Cardiac muscle cell (in vitro differentiated cells and primary cell): ENCODE measurements around the gene GREM2. TPM values are rescaled to one million over a fixed set of nuclear protein-coding genes. Genes with fewer than 3 reads are reported as not detected.

Source experiments
- DNase-seq, 2 donors: peaks; one replicate each; pipeline versions ENCODE4 v3.0.0 to v3.0.0-alpha.2; 2010 to 2017; ENCODE audit warnings: low read depth in 1 of 2, low spot score in 1 of 2
- H3K27ac ChIP-seq: fragments of 200-600 bp; sonication (generic); 2 replicates; pipeline ENCODE4 v1.5.1; 2016
- H3K27me3 ChIP-seq: fragments of 200-600 bp; sonication (generic); 2 replicates; pipeline ENCODE4 v1.6.0; 2016; ENCODE audit warnings: control low read depth
- H3K36me3 ChIP-seq: fragments of 200-600 bp; sonication (generic); 2 replicates; pipeline ENCODE4 v1.5.1; 2016; ENCODE audit warnings: control low read depth
- H3K4me1 ChIP-seq: fragments of 200-600 bp; sonication (generic); 2 replicates; pipeline ENCODE4 v1.8.1; 2017; ENCODE audit warnings: low read depth, mild to moderate bottlenecking, mixed run types
- H3K4me3 ChIP-seq: fragments of 200-600 bp; sonication (generic); 2 replicates; pipeline ENCODE4 v1.5.1; 2016; ENCODE audit warnings: mild to moderate bottlenecking
- H3K9me3 ChIP-seq: fragments of 200-600 bp; sonication (generic); 2 replicates; pipeline ENCODE4 v1.5.1; 2017; ENCODE audit warnings: low read depth, mild to moderate bottlenecking, control low read depth
- polyA plus RNA-seq: library from polyadenylated mRNA; unstranded; fragments of >200 nt; fragmentation: Nextera tagmentation; extraction: Ambion mirVana; gene quantifications from 2 replicates; pipeline ENCODE4 v1.2.1, GENCODE V29; 2016
- total RNA-seq: library from RNA; depleted of rRNA; stranded (reverse); fragments of >200 nt; gene quantifications from 2 replicates; pipeline ENCODE4 v1.2.3, GENCODE V29; 2016
- TF ChIP-seq, protein P1 (sequence below): IDR thresholded peaks from 2 replicates; pipeline ENCODE4 v1.5.1; 2012; ENCODE audit warnings: low read depth, mild to moderate bottlenecking, low read length

GREM2 gene
- total and polyA plus RNA-seq, 2 experiments from 2014 or later: 10.5 to 17.2 TPM

DNA sequence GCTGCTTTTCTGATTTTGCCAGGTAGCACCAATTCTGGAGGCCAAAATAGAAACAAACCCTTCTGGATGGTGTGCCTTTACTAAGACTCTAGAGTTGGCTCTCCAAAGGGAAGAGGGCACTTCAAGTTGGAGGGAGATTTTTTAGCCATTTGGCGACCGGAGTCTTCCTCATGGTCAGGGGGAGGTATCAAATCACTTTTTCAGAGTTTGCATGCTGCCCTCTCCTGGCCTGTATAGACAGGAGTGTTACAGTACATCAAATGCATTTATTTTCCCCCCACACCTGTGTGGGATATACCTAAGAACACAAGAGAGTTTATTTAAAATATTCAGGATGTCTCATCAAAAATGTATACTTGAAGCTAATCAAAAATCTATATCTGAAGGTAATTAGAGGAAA is 3.2 kb downstream of the GREM2 start:
- H3K27ac ChIP-seq: no peak overlapping the region
- H3K4me1 ChIP-seq: peaks cover 28% of the 10 kb centered on the region
- TF ChIP-seq, protein P1, sequence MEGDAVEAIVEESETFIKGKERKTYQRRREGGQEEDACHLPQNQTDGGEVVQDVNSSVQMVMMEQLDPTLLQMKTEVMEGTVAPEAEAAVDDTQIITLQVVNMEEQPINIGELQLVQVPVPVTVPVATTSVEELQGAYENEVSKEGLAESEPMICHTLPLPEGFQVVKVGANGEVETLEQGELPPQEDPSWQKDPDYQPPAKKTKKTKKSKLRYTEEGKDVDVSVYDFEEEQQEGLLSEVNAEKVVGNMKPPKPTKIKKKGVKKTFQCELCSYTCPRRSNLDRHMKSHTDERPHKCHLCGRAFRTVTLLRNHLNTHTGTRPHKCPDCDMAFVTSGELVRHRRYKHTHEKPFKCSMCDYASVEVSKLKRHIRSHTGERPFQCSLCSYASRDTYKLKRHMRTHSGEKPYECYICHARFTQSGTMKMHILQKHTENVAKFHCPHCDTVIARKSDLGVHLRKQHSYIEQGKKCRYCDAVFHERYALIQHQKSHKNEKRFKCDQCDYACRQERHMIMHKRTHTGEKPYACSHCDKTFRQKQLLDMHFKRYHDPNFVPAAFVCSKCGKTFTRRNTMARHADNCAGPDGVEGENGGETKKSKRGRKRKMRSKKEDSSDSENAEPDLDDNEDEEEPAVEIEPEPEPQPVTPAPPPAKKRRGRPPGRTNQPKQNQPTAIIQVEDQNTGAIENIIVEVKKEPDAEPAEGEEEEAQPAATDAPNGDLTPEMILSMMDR: peak; percentile 20
- no peaks in the 10 kb centered on the region for H3K36me3 ChIP-seq
- peak in 1 of 2 donors; percentile 48 for DNase-seq
- H3K27me3 ChIP-seq: no peaks in the 10 kb centered on the region
- H3K9me3 ChIP-seq: no peaks in the 10 kb centered on the region
- H3K4me3 ChIP-seq: no peak overlapping the region

DNA sequence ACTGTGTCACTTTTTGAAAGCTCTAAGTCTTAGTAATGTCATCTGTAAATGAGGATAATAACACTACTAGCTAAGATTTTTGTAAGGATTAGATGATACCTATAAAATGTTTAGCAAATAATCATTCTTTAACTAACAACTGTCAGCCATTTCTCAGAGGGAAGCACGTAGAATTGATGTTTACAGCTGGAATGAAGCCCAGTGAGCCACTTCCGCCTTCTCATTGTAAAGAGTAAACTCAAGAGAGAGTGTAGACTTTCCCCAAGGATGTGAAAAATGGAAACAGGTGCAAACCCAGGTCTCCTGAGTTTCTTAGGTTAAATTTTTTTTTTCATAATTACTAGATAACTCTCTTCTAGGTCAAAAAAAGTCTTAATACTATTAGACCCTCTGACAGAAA is 4.9 kb downstream of the GREM2 start:
- Histone ChIP-seq H3K4me1 (peaks cover 28% of the 10 kb centered on the region), H3K4me3 (no peak overlapping the region), H3K27ac (no peak overlapping the region), H3K9me3 (no peaks in the 10 kb centered on the region), H3K36me3 (no peaks in the 10 kb centered on the region), H3K27me3 (no peaks in the 10 kb centered on the region)
- TF ChIP-seq, protein P1: no peak
- no peak for DNase-seq

DNA sequence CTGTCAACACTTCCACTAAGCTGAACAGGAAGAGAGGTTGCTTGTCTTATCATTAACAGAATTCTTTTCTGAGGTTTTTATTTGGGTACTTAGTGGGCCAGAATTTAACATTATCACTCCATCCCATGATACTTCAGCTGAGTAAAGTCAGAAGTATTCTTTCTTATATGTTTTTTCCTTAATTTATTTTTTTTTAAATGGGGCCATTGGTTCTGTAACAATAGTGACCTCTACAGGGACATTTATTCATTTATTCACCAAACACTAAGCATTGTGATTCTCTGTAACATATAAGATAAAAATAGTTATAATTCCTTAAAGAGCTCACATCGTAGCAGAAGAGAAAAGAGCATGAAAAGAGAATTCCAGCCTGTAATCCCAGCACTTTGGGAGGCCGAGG is 9.8 kb downstream of the GREM2 start:
- Histone ChIP-seq H3K9me3 (no peaks in the 10 kb centered on the region), H3K27ac (no peak overlapping the region), H3K27me3 (no peaks in the 10 kb centered on the region), H3K4me3 (no peak overlapping the region), H3K36me3 (no peaks in the 10 kb centered on the region), H3K4me1 (peaks cover 15% of the 10 kb centered on the region)
- DNase-seq: peak in 1 of 2 donors; percentile 5
- TF ChIP-seq, protein P1: peak; percentile 3

DNA sequence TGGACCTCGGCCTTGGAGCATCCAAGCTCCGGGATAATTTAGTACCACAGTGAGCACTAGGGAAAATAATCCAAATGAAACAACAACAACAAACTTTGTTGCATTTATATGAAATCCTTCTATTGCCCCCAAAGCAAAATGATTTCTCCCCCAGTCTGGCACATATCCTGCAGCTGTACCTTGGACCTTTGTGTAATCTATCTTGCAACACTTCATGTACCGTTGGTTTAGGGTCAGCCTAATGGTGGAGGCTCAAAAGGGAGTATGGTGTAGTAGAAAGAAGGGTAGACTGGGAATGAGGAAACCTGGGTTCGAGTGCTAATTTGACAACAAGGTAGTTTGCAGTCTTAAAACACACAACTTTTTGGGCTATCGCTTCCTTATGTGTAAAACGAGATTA is 12.1 kb downstream of the GREM2 start:
- TF ChIP-seq, protein P1: no peak
- no peak overlapping the region for H3K27ac ChIP-seq
- H3K9me3 ChIP-seq: no peaks in the 10 kb centered on the region
- H3K4me1 ChIP-seq: peaks cover 22% of the 10 kb centered on the region
- no peaks in the 10 kb centered on the region for H3K36me3 ChIP-seq
- H3K4me3 ChIP-seq: no peak overlapping the region
- no peaks in the 10 kb centered on the region for H3K27me3 ChIP-seq
- DNase-seq: no peak

DNA sequence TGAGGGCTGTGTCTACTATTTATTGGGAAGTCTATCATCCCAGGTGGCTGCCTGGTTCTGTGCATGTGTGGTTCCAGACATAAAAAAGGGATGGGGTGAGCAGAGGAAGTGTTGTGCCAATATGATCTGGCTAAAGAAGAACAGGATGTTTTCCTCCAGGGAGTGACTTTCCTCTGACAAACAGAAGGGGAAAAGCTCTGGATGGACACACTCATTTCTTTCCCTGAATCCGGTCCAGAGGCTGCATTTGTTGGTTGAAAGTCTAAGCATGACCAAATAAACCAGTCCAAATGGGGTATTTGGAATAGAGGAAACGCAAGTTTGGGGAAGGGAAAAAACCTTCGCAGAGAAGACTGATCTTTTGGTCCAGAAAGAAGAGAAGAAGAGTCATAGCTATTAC is 12.7 kb downstream of the GREM2 start:
- Histone ChIP-seq H3K9me3 (no peaks in the 10 kb centered on the region), H3K4me3 (no peak overlapping the region), H3K4me1 (peaks cover 22% of the 10 kb centered on the region), H3K36me3 (no peaks in the 10 kb centered on the region), H3K27me3 (no peaks in the 10 kb centered on the region), H3K27ac (no peak overlapping the region)
- TF ChIP-seq, protein P1: no peak
- DNase-seq: no peak
